Middle frontal gyrus (tissue), 1 donor: ENCODE data around the gene CYBA.

ENCODE experiments used
- DNase-seq: peaks from one replicate; pipeline ENCODE4 v3.0.0-alpha.2; 2015; ENCODE audit warnings: low spot score; ENCODE audit errors: extremely low spot score

Gene CYBA

GRCh38 chr16:88631920-88632586 is 18.8 kb downstream of the CYBA start:
- DNase-seq = no peak

- DNase-seq = no peak
Observed at GRCh38 chr16:88631384-88631783, 19.5 kb downstream of the CYBA start.

GRCh38 chr16:88630941-88631340 is 19.9 kb downstream of the CYBA start:
- DNase-seq = no peak

GRCh38 chr16:88630433-88630832 is 20.4 kb downstream of the CYBA start:
- DNase-seq = no peak

GRCh38 chr16:88629835-88630234 is 21.0 kb downstream of the CYBA start:
- DNase-seq = no peak

GRCh38 chr16:88628512-88628974 is 22.3 kb downstream of the CYBA start:
- no peak for DNase-seq

GRCh38 chr16:88627531-88628411 is 23.1 kb downstream of the CYBA start:
- DNase-seq = no peak

- DNase-seq = no peak
Observed at GRCh38 chr16:88626646-88627045, 24.2 kb downstream of the CYBA start.

- no peak for DNase-seq
Observed at GRCh38 chr16:88624977-88625576, 25.8 kb downstream of the CYBA start.

GRCh38 chr16:88624481-88624880 is 26.4 kb downstream of the CYBA start:
- DNase-seq = no peak

- no peak for DNase-seq
Observed at GRCh38 chr16:88623858-88624257, 27.0 kb downstream of the CYBA start.

GRCh38 chr16:88622866-88623265 is 28.0 kb downstream of the CYBA start:
- DNase-seq = no peak

GRCh38 chr16:88622125-88622524 is 28.7 kb downstream of the CYBA start:
- no peak for DNase-seq

- no peak for DNase-seq
Observed at GRCh38 chr16:88619859-88620815, 30.7 kb downstream of the CYBA start.

- DNase-seq = no peak
Observed at GRCh38 chr16:88618956-88619667, 31.7 kb downstream of the CYBA start.

- no peak for DNase-seq
Observed at GRCh38 chr16:88618182-88618955, 32.5 kb downstream of the CYBA start.

GRCh38 chr16:88617268-88618031 is 33.4 kb downstream of the CYBA start:
- no peak for DNase-seq

- DNase-seq = no peak
Observed at GRCh38 chr16:88616736-88617135, 34.1 kb downstream of the CYBA start.

GRCh38 chr16:88616320-88616719 is 34.5 kb downstream of the CYBA start:
- DNase-seq = no peak
